SK-N-SH (cell line): ENCODE data around the gene KIAA0319L. TPM values are rescaled to one million over a fixed set of nuclear protein-coding genes. Genes with fewer than 3 reads are reported as not detected.
"Not testable (repeated sequence)": the region's sequence is repeated elsewhere in the genome, so short reads cannot be mapped to it uniquely, and the experiment has no call there.

Experiments used
- CTCF ChIA-PET: fragments of 300-600, 350-600 bp; formaldehyde crosslinking; extraction: SDS; loops from one replicate; lab custom pipeline; 2021; lab: Yijun Ruan, JAX
- POLR2A ChIA-PET: fragments of 350-600 bp; sonication (Branson Sonifier 250); formaldehyde crosslinking; extraction: SDS; loops from one replicate; lab custom pipeline; 2020; ENCODE audit warnings: antibody characterized with exemption, inconsistent platforms; lab: Yijun Ruan, JAX
- DNase-seq: peaks from one replicate; pipeline ENCODE4 v3.0.0; 2012
- H2AFZ ChIP-seq: fragments of 200-600 bp; sonication (generic); 2 replicates; pipeline ENCODE4 v1.8.1; 2016; ENCODE audit warnings: antibody characterized with exemption, mild to moderate bottlenecking, low read depth
- H3F3A ChIP-seq: fragments of 200-600 bp; sonication (generic); replicated peaks from 2 replicates; pipeline ENCODE3; 2016; ENCODE audit warnings: antibody characterized with exemption, mild to moderate bottlenecking; ENCODE audit not compliant: insufficient read depth
- H3K27ac ChIP-seq, 2 experiments: fragments of 200-500 bp in 1 of 2; fragments of 200-600 bp in 1 of 2; sonication (Bioruptor generic) in 1 of 2; sonication (generic), shearing (Covaris generic) in 1 of 2; 2 replicates each; pipeline versions ENCODE4 v1.5.1 to v1.6.1; 2014 to 2016; ENCODE audit warnings: low read depth in 2 of 2, inconsistent platforms in 1 of 2, low read length in 1 of 2, mild to moderate bottlenecking in 1 of 2, mixed read lengths in 1 of 2
- H3K27me3 ChIP-seq: fragments of 200-600 bp; sonication (generic), shearing (Covaris generic); 2 replicates; pipeline ENCODE4 v1.6.1; 2016; ENCODE audit warnings: mixed run types; ENCODE audit not compliant: insufficient read depth
- H3K36me3 ChIP-seq, 2 experiments: fragments of 200-500 bp in 1 of 2; fragments of 200-600 bp in 1 of 2; sonication (Bioruptor generic) in 1 of 2; sonication (generic) in 1 of 2; replicated peaks in 1 of 2; 2 replicates each; pipeline versions ENCODE3 to v1.5.1; 2014 to 2016; ENCODE audit warnings: low read length in 1 of 2, mild to moderate bottlenecking in 1 of 2; ENCODE audit not compliant: insufficient read depth in 2 of 2, control insufficient read depth in 1 of 2
- H3K4me1 ChIP-seq, 2 experiments: fragments of 200-500 bp in 1 of 2; fragments of 200-600 bp in 1 of 2; sonication (Bioruptor generic) in 1 of 2; sonication (generic), shearing (Covaris generic) in 1 of 2; 2 replicates each; pipeline versions ENCODE4 v1.5.1 to v1.6.1; 2014 to 2016; ENCODE audit warnings: low read depth in 1 of 2, low read length in 1 of 2, mixed run types in 1 of 2; ENCODE audit not compliant: insufficient read depth in 2 of 2, control insufficient read depth in 1 of 2
- H3K4me2 ChIP-seq: fragments of 200-600 bp; sonication (generic), shearing (Covaris generic); 2 replicates; pipeline ENCODE4 v1.6.1; 2017; ENCODE audit warnings: mixed run types
- H3K4me3 ChIP-seq, 2 experiments: fragments of 200-500 bp in 1 of 2; fragments of 200-600 bp in 1 of 2; sonication (Bioruptor generic) in 1 of 2; sonication (generic), shearing (Covaris generic) in 1 of 2; 2 replicates each; pipeline versions ENCODE4 v1.5.1 to v1.8.1; 2014 to 2016; ENCODE audit warnings: low read depth in 2 of 2, inconsistent platforms in 1 of 2, low read length in 1 of 2, mild to moderate bottlenecking in 1 of 2, mixed read lengths in 1 of 2, moderate library complexity in 1 of 2
- H3K79me2 ChIP-seq: fragments of 200-600 bp; sonication (generic); 2 replicates; pipeline ENCODE4 v1.8.1; 2017; ENCODE audit warnings: mild to moderate bottlenecking; ENCODE audit not compliant: insufficient read depth
- H3K9ac ChIP-seq: fragments of 200-600 bp; sonication (generic); 2 replicates; pipeline ENCODE4 v1.6.1; 2017; ENCODE audit warnings: mixed run types
- H3K9me2 ChIP-seq: fragments of 200-600 bp; sonication (generic); 2 replicates; pipeline ENCODE4 v1.6.1; 2017; ENCODE audit warnings: mixed run types
- H3K9me3 ChIP-seq: fragments of 200-600 bp; sonication (generic); 2 replicates; pipeline ENCODE4 v1.6.1; 2017; ENCODE audit warnings: mixed run types, mild to moderate bottlenecking, moderate library complexity
- H4K20me1 ChIP-seq: fragments of 200-600 bp; sonication (generic); 2 replicates; pipeline ENCODE4 v1.6.1; 2017; ENCODE audit warnings: mild to moderate bottlenecking, mixed run types; ENCODE audit not compliant: insufficient read depth
- CHD2 ChIP-seq: fragments of 150-350 bp; IDR thresholded peaks from 2 replicates; pipeline ENCODE4 v1.6.1; 2018; ENCODE audit warnings: low read length; ENCODE audit not compliant: partially characterized antibody
- CTCF ChIP-seq: fragments of 200-600 bp; sonication (generic); IDR thresholded peaks from 2 replicates; pipeline ENCODE4 v1.6.1; 2017; ENCODE audit warnings: antibody characterized with exemption, mild to moderate bottlenecking, moderate library complexity
- ELF1 ChIP-seq: IDR thresholded peaks from 2 replicates; pipeline ENCODE4 v1.4.0; 2012
- EP300 ChIP-seq, 2 experiments: IDR thresholded peaks; 2 replicates each; pipeline versions ENCODE4 v1.4.0 to v1.6.1; 2012; ENCODE audit warnings: borderline replicate concordance in 1 of 2, low read depth in 1 of 2, low read length in 1 of 2
- FOSL2 ChIP-seq: IDR thresholded peaks from 2 replicates; pipeline ENCODE4 v1.4.0; 2012; ENCODE audit warnings: low read depth, mild to moderate bottlenecking, moderate library complexity, borderline replicate concordance
- FOXJ3 ChIP-seq: sonication (generic); formaldehyde crosslinking; IDR thresholded peaks from 2 replicates; pipeline ENCODE4 v1.5.1; 2020; ENCODE audit warnings: mild to moderate bottlenecking, missing genetic modification reagents
- GATA2 ChIP-seq: sonication (generic); formaldehyde crosslinking; IDR thresholded peaks from 2 replicates; pipeline ENCODE4 v1.5.0; 2020; ENCODE audit warnings: mild to moderate bottlenecking, missing genetic modification reagents
- JUND ChIP-seq: IDR thresholded peaks from 2 replicates; pipeline ENCODE4 v1.4.0; 2012
- MAX ChIP-seq: IDR thresholded peaks from 2 replicates; pipeline ENCODE4 v1.4.0; 2012; ENCODE audit warnings: low read depth
- MXI1 ChIP-seq: IDR thresholded peaks from 2 replicates; pipeline ENCODE4 v1.6.1; 2012; ENCODE audit warnings: mild to moderate bottlenecking, low read depth, low read length, improper control_type of control experiment
- NFIC ChIP-seq: IDR thresholded peaks from 2 replicates; pipeline ENCODE4 v1.4.0; 2012; ENCODE audit warnings: borderline replicate concordance
- NRF1 ChIP-seq: IDR thresholded peaks from 2 replicates; pipeline ENCODE4 v1.6.1; 2012; ENCODE audit warnings: low read depth, mild to moderate bottlenecking, low read length
- PBX3 ChIP-seq: IDR thresholded peaks from 2 replicates; pipeline ENCODE4; 2012
- RAD21 ChIP-seq: IDR thresholded peaks from 2 replicates; pipeline ENCODE4 v1.6.1; 2012; ENCODE audit warnings: mild to moderate bottlenecking, low read length
- RCOR1 ChIP-seq: fragments of 150-350 bp; IDR thresholded peaks from 2 replicates; pipeline ENCODE4 v1.6.1; 2017; ENCODE audit warnings: antibody characterized with exemption, low read length
- RFX5 ChIP-seq: IDR thresholded peaks from 2 replicates; pipeline ENCODE4 v1.6.1; 2012; ENCODE audit warnings: mild to moderate bottlenecking, improper control_type of control experiment, low read length
- SIN3A ChIP-seq: IDR thresholded peaks from 2 replicates; pipeline ENCODE4 v1.6.1; 2012; ENCODE audit warnings: low read depth, mild to moderate bottlenecking, low read length, moderate library complexity, borderline replicate concordance
- SMC3 ChIP-seq: IDR thresholded peaks from 2 replicates; pipeline ENCODE4 v1.6.1; 2012; ENCODE audit warnings: low read depth, low read length, improper control_type of control experiment
- TCF12 ChIP-seq: IDR thresholded peaks from 2 replicates; pipeline ENCODE4 v1.4.0; 2012
- TEAD4 ChIP-seq: IDR thresholded peaks from 2 replicates; pipeline ENCODE4 v1.4.0; 2012; ENCODE audit warnings: mild to moderate bottlenecking, borderline replicate concordance; ENCODE audit not compliant: insufficient read depth
- USF1 ChIP-seq: IDR thresholded peaks from 2 replicates; pipeline ENCODE4 v1.4.0; 2012; ENCODE audit warnings: low read depth, borderline replicate concordance
- USF2 ChIP-seq: fragments of 150-350 bp; IDR thresholded peaks from 2 replicates; pipeline ENCODE4 v1.6.1; 2017; ENCODE audit warnings: antibody characterized with exemption, low read length, low read depth, borderline replicate concordance
- YY1 ChIP-seq: IDR thresholded peaks from 2 replicates; pipeline ENCODE4 v1.4.0; 2012; ENCODE audit warnings: low read depth, mild to moderate bottlenecking
- WGBS: methylation state at CpG from one replicate; pipeline ENCODE4 v1.1.6; 2017; ENCODE audit warnings: low lambda C conversion rate; 5-methylcytosine and 5-hydroxymethylcytosine counted together
- polyA plus RNA-seq, 3 experiments: library from polyadenylated mRNA; depleted of rRNA; stranded (reverse); fragments of >200 nt; gene quantifications; 2 replicates each; pipeline ENCODE4 v1.2.3, GENCODE V29; 2012

KIAA0319L gene
- polyA plus RNA-seq, 1 of the 3 experiments (the other 2 are of a cell fraction), result 51.9 TPM

GRCh38 chr1:35587736-35588135 lies 30.5 kb upstream of the KIAA0319L start (continued):
- no peak for TF ChIP-seq CTCF
- TF ChIP-seq USF2, result no peak
- TF ChIP-seq SMC3, result no peak
- TF ChIP-seq PBX3, result no peak
- TF ChIP-seq RFX5, result no peak
- no peak for TF ChIP-seq TCF12
- no peak for TF ChIP-seq FOXJ3 (CRISPR knock-in tag)
- TF ChIP-seq USF1, result no peak
- TF ChIP-seq MXI1, result no peak

- Histone ChIP-seq H3K9me3 (no peaks in the 10 kb centered on the region), H2AFZ (no peak overlapping the region), H3K27ac (no peak overlapping the region), H3K9ac (no peak overlapping the region), H3K79me2 (no peaks in the 10 kb centered on the region), H3F3A (no peaks in the 10 kb centered on the region), H3K36me3 (no peaks in the 10 kb centered on the region), H3K4me3 (no peak overlapping the region), H3K27me3 (no peaks in the 10 kb centered on the region), H3K9me2 (no peaks in the 10 kb centered on the region), H3K4me2 (no peak overlapping the region), H3K4me1 (no peaks in the 10 kb centered on the region), H4K20me1 (no peaks in the 10 kb centered on the region)
- DNase-seq, result no peak
- 90% methylated on average over 7 of the region's 7 CpGs for whole genome bisulfite sequencing
- CTCF ChIA-PET, result interaction anchor here (0.8 to 2.1 kb wide), 3 partner anchors 16 to 128 kb away, joined by 3 to 9 read pairs (median 7); no protein-coding TSS in a partner anchor
- POLR2A ChIA-PET, result no interaction called here
- TF ChIP-seq TCF12 (no peak), GATA2 (CRISPR knock-in tag) (no peak), RFX5 (no peak), NFIC (no peak), CHD2 (no peak), ELF1 (no peak), EP300 (IDR thresholded peaks at IDR 0.05; ENCODE audit: borderline replicate concordance in 1 of 2, low read depth in 1 of 2, low read length in 1 of 2) (no peak), USF1 (no peak), TEAD4 (no peak), SIN3A (no peak), YY1 (no peak), JUND (no peak), USF2 (no peak), RCOR1 (no peak), MAX (no peak), RAD21 (no peak), NRF1 (no peak), FOSL2 (no peak)
Measured at GRCh38 chr1:35586808-35587207, 29.6 kb upstream of the KIAA0319L start.

- H3K4me1 ChIP-seq, DNase-seq, H3K4me3 ChIP-seq, POLR2A ChIA-PET, H3K36me3 ChIP-seq, H3K27ac ChIP-seq, H4K20me1 ChIP-seq, H3K4me2 ChIP-seq, H3K9ac ChIP-seq, H3K9me3 ChIP-seq, H3K27me3 ChIP-seq, H3F3A ChIP-seq, H3K79me2 ChIP-seq, H2AFZ ChIP-seq, H3K9me2 ChIP-seq: not testable (repeated sequence)
- WGBS, result 100% methylated on average over 1 of the region's 1 CpG
- CTCF ChIA-PET, result interaction anchor here (0.6 to 2.1 kb wide), 7 partner anchors 13 to 187 kb away, joined by 3 to 10 read pairs (median 4); partner anchors contain the start of gene TFAP2E
Measured at GRCh38 chr1:35585805-35586204, 28.6 kb upstream of the KIAA0319L start.
